Measurements from ENCODE around the gene ZNF383.
"Not testable (repeated sequence)": the region's sequence is repeated elsewhere in the genome, so short reads cannot be mapped to it uniquely, and the experiment has no call there.

The ZNF383 gene

GRCh38 chr19:37294246-37294645, 76.2 kb downstream of the ZNF383 start:
- not testable (repeated sequence) for DNase-seq
